WTC11 (cell line): Measurements from ENCODE around the gene PLPPR5. TPM values are rescaled to one million over a fixed set of nuclear protein-coding genes. Genes with fewer than 3 reads are reported as not detected.

Experiments used
- ATAC-seq: fragments of 200-7000 bp; cut with Tn5 transposase; 2 replicates; pipeline ENCODE4 v1.10.0; 2021; ENCODE audit warnings: mild to moderate bottlenecking, moderate library complexity
- CTCF ChIA-PET: fragments of 300-600 bp; sonication (Branson Sonifier 250); formaldehyde crosslinking; loops from one replicate; lab custom pipeline; 2021; ENCODE audit warnings: antibody characterized with exemption; lab: Charles Lee
- POLR2A ChIA-PET: fragments of 350-600 bp; sonication (Branson Sonifier 250); formaldehyde crosslinking; loops from one replicate; lab custom pipeline; 2021; ENCODE audit warnings: antibody characterized with exemption; lab: Charles Lee
- DNase-seq: peaks from one replicate; pipeline ENCODE4 v3.0.0; 2021; ENCODE audit warnings: low spot score
- H3K27ac Mint-ChIP-seq: 2 replicates; pipeline ENCODE4 v1.8.0; 2021; ENCODE audit warnings: mixed read lengths
- H3K27me3 Mint-ChIP-seq: 2 replicates; pipeline ENCODE4 v1.8.0; 2021; ENCODE audit warnings: low read depth, mild to moderate bottlenecking, moderate library complexity, mixed read lengths
- H3K36me3 Mint-ChIP-seq: 2 replicates; pipeline ENCODE4 v1.8.0; 2021; ENCODE audit warnings: mixed read lengths
- H3K4me1 Mint-ChIP-seq: 2 replicates; pipeline ENCODE4 v1.8.0; 2022; ENCODE audit warnings: mixed read lengths
- H3K4me3 Mint-ChIP-seq: 2 replicates; pipeline ENCODE4 v1.8.0; 2021; ENCODE audit warnings: mild to moderate bottlenecking, moderate library complexity, mixed read lengths
- H3K9me3 Mint-ChIP-seq: 2 replicates; pipeline ENCODE4 v1.8.0; 2021; ENCODE audit warnings: mixed read lengths
- ATF1 ChIP-seq: sonication (generic); formaldehyde crosslinking; IDR thresholded peaks from 2 replicates; pipeline ENCODE4 v1.8.1; 2023; ENCODE audit warnings: mild to moderate bottlenecking, moderate library complexity, missing genetic modification reagents
- FOXP1 ChIP-seq: sonication (generic); formaldehyde crosslinking; IDR thresholded peaks from 2 replicates; pipeline ENCODE4 v1.8.0; 2022; ENCODE audit warnings: missing genetic modification reagents, mild to moderate bottlenecking, moderate library complexity, borderline replicate concordance
- JAZF1 ChIP-seq: fragments of 250-450 bp; sonication (Bioruptor Pico); IDR thresholded peaks from 2 replicates; pipeline ENCODE4 v1.9.0; 2021; ENCODE audit warnings: moderate library complexity, mild to moderate bottlenecking, inconsistent platforms
- SP1 ChIP-seq: sonication (generic); formaldehyde crosslinking; conservative IDR thresholded peaks from 2 replicates; pipeline ENCODE4 v1.8.1; 2022; ENCODE audit warnings: missing genetic modification reagents
- TP53 ChIP-seq: sonication (generic); formaldehyde crosslinking; IDR thresholded peaks from 2 replicates; pipeline ENCODE4 v1.8.1; 2023; ENCODE audit warnings: mild to moderate bottlenecking, missing genetic modification reagents
- ZNF219 ChIP-seq: sonication (generic); formaldehyde crosslinking; IDR thresholded peaks from 2 replicates; pipeline ENCODE4 v1.8.0; 2023; ENCODE audit warnings: missing genetic modification reagents, mild to moderate bottlenecking, borderline replicate concordance
- ZNF263 ChIP-seq: sonication (generic); formaldehyde crosslinking; IDR thresholded peaks from 2 replicates; pipeline ENCODE4 v1.8.1; 2022; ENCODE audit warnings: low read depth, mild to moderate bottlenecking, moderate library complexity, missing genetic modification reagents
- ZNF416 ChIP-seq: fragments of 250-450 bp; sonication (Bioruptor Pico); IDR thresholded peaks from 2 replicates; pipeline ENCODE4 v1.9.0; 2021; ENCODE audit warnings: mild to moderate bottlenecking, inconsistent platforms
- total RNA-seq: library from RNA; stranded (reverse); gene quantifications from 3 replicates; pipeline ENCODE4 v1.2.3, GENCODE V29; 2021
- TF ChIP-seq, protein P1 (sequence below): sonication (generic); formaldehyde crosslinking; IDR thresholded peaks from 2 replicates; pipeline ENCODE4 v1.8.1; 2023; ENCODE audit warnings: mild to moderate bottlenecking, missing genetic modification reagents, moderate library complexity
- TF ChIP-seq, protein P2 (sequence below): sonication (generic); formaldehyde crosslinking; IDR thresholded peaks from 2 replicates; pipeline ENCODE4 v1.8.1; 2023; ENCODE audit warnings: mild to moderate bottlenecking, missing genetic modification reagents, borderline replicate concordance
- TF ChIP-seq, protein P3 (sequence below): sonication (generic); formaldehyde crosslinking; IDR thresholded peaks from 2 replicates; pipeline ENCODE4 v1.8.1; 2023; ENCODE audit warnings: mild to moderate bottlenecking, moderate library complexity, missing genetic modification reagents
- TF ChIP-seq, protein P4 (sequence below): fragments of 200-600 bp; IDR thresholded peaks from 2 replicates; pipeline ENCODE4 v1.8.0; 2022; ENCODE audit warnings: antibody characterized with exemption
- TF ChIP-seq, protein P5 (sequence below): sonication (generic); formaldehyde crosslinking; conservative IDR thresholded peaks from 2 replicates; pipeline ENCODE4 v1.8.1; 2022; ENCODE audit warnings: mild to moderate bottlenecking, missing genetic modification reagents
- TF ChIP-seq, protein P6 (sequence below): fragments of 250-450 bp; sonication (Bioruptor Pico); IDR thresholded peaks from 2 replicates; pipeline ENCODE4 v2.1.2; 2022; ENCODE audit warnings: mild to moderate bottlenecking, moderate library complexity
- TF ChIP-seq, protein P7 (sequence below): sonication (generic); formaldehyde crosslinking; IDR thresholded peaks from 2 replicates; pipeline ENCODE4 v1.8.1; 2023; ENCODE audit warnings: mild to moderate bottlenecking, missing genetic modification reagents
- TF ChIP-seq, protein P8 (sequence below): sonication (generic); formaldehyde crosslinking; IDR thresholded peaks from 2 replicates; pipeline ENCODE4 v1.8.0; 2022; ENCODE audit warnings: mild to moderate bottlenecking, missing genetic modification reagents

PLPPR5 gene
- total RNA-seq, 1 experiment from 2014 or later, result 1.6 TPM

DNA sequence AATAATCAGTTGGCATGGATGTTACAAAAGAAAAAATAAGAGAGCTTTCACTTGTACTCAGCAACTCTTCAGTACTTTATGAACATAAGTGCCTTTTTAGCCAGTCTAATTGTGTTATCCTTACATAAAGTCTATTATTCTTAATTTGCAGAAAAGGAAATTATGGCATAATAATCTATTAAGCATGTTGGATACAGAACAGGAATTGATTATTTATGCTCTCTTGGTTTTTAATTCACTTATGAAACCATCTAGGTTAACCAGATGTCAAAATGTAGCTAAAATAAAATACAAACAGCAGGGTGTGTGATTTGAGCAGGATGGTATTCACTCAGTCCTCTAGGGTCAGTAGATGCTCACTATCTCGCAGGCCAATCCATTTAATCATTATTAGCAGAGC lies 79.7 kb downstream of the PLPPR5 start (continued):
- TF ChIP-seq, protein P1, sequence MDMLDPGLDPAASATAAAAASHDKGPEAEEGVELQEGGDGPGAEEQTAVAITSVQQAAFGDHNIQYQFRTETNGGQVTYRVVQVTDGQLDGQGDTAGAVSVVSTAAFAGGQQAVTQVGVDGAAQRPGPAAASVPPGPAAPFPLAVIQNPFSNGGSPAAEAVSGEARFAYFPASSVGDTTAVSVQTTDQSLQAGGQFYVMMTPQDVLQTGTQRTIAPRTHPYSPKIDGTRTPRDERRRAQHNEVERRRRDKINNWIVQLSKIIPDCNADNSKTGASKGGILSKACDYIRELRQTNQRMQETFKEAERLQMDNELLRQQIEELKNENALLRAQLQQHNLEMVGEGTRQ (CRISPR knock-in tag), result no peak
- TF ChIP-seq, protein P2, sequence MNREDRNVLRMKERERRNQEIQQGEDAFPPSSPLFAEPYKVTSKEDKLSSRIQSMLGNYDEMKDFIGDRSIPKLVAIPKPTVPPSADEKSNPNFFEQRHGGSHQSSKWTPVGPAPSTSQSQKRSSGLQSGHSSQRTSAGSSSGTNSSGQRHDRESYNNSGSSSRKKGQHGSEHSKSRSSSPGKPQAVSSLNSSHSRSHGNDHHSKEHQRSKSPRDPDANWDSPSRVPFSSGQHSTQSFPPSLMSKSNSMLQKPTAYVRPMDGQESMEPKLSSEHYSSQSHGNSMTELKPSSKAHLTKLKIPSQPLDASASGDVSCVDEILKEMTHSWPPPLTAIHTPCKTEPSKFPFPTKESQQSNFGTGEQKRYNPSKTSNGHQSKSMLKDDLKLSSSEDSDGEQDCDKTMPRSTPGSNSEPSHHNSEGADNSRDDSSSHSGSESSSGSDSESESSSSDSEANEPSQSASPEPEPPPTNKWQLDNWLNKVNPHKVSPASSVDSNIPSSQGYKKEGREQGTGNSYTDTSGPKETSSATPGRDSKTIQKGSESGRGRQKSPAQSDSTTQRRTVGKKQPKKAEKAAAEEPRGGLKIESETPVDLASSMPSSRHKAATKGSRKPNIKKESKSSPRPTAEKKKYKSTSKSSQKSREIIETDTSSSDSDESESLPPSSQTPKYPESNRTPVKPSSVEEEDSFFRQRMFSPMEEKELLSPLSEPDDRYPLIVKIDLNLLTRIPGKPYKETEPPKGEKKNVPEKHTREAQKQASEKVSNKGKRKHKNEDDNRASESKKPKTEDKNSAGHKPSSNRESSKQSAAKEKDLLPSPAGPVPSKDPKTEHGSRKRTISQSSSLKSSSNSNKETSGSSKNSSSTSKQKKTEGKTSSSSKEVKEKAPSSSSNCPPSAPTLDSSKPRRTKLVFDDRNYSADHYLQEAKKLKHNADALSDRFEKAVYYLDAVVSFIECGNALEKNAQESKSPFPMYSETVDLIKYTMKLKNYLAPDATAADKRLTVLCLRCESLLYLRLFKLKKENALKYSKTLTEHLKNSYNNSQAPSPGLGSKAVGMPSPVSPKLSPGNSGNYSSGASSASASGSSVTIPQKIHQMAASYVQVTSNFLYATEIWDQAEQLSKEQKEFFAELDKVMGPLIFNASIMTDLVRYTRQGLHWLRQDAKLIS (CRISPR knock-in tag), result no peak
- TF ChIP-seq TP53 (CRISPR knock-in tag) (no peak), FOXP1 (CRISPR knock-in tag) (no peak), JAZF1 (no peak), ZNF219 (no peak), ZNF263 (no peak), ZNF416 (CRISPR knock-in tag) (no peak)
- TF ChIP-seq, protein P3, sequence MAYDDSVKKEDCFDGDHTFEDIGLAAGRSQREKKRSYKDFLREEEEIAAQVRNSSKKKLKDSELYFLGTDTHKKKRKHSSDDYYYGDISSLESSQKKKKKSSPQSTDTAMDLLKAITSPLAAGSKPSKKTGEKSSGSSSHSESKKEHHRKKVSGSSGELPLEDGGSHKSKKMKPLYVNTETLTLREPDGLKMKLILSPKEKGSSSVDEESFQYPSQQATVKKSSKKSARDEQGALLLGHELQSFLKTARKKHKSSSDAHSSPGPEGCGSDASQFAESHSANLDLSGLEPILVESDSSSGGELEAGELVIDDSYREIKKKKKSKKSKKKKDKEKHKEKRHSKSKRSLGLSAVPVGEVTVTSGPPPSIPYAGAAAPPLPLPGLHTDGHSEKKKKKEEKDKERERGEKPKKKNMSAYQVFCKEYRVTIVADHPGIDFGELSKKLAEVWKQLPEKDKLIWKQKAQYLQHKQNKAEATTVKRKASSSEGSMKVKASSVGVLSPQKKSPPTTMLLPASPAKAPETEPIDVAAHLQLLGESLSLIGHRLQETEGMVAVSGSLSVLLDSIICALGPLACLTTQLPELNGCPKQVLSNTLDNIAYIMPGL (CRISPR knock-in tag), result no peak
- TF ChIP-seq, protein P4, sequence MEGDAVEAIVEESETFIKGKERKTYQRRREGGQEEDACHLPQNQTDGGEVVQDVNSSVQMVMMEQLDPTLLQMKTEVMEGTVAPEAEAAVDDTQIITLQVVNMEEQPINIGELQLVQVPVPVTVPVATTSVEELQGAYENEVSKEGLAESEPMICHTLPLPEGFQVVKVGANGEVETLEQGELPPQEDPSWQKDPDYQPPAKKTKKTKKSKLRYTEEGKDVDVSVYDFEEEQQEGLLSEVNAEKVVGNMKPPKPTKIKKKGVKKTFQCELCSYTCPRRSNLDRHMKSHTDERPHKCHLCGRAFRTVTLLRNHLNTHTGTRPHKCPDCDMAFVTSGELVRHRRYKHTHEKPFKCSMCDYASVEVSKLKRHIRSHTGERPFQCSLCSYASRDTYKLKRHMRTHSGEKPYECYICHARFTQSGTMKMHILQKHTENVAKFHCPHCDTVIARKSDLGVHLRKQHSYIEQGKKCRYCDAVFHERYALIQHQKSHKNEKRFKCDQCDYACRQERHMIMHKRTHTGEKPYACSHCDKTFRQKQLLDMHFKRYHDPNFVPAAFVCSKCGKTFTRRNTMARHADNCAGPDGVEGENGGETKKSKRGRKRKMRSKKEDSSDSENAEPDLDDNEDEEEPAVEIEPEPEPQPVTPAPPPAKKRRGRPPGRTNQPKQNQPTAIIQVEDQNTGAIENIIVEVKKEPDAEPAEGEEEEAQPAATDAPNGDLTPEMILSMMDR, result no peak
- TF ChIP-seq, protein P5, sequence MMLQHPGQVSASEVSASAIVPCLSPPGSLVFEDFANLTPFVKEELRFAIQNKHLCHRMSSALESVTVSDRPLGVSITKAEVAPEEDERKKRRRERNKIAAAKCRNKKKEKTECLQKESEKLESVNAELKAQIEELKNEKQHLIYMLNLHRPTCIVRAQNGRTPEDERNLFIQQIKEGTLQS (CRISPR knock-in tag), result no peak
- TF ChIP-seq, protein P6, sequence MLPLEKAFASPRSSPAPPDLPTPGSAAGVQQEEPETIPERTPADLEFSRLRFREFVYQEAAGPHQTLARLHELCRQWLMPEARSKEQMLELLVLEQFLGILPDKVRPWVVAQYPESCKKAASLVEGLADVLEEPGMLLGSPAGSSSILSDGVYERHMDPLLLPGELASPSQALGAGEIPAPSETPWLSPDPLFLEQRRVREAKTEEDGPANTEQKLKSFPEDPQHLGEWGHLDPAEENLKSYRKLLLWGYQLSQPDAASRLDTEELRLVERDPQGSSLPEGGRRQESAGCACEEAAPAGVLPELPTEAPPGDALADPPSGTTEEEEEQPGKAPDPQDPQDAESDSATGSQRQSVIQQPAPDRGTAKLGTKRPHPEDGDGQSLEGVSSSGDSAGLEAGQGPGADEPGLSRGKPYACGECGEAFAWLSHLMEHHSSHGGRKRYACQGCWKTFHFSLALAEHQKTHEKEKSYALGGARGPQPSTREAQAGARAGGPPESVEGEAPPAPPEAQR (CRISPR knock-in tag), result no peak

DNA sequence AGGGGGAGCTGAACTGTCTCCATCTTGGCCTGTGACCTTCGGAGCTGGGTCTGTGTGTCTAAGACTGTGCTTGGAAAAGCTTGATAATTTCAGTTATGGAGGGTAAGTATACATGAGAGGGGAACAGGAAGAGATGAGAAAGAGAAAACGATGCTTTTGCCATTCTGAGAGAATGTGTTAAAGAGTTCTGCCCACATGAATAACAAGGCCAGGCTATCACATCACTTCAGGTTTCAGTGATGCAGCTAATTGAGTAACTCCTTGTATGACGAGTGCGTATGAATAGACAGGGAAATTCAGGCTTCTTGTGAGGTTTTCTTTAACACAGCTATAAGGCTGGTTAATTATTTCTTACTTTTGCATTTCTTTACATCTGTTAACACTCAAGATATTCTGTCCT lies 81.0 kb downstream of the PLPPR5 start:
- H3K4me3 Mint-ChIP-seq, result no peak overlapping the region
- no peaks in the 10 kb centered on the region for H3K36me3 Mint-ChIP-seq
- no peaks in the 10 kb centered on the region for H3K27me3 Mint-ChIP-seq
- H3K4me1 Mint-ChIP-seq, result peaks cover 24% of the 10 kb centered on the region
- peak overlapping the region; percentile 20 for H3K27ac Mint-ChIP-seq
- TF ChIP-seq, protein P7, sequence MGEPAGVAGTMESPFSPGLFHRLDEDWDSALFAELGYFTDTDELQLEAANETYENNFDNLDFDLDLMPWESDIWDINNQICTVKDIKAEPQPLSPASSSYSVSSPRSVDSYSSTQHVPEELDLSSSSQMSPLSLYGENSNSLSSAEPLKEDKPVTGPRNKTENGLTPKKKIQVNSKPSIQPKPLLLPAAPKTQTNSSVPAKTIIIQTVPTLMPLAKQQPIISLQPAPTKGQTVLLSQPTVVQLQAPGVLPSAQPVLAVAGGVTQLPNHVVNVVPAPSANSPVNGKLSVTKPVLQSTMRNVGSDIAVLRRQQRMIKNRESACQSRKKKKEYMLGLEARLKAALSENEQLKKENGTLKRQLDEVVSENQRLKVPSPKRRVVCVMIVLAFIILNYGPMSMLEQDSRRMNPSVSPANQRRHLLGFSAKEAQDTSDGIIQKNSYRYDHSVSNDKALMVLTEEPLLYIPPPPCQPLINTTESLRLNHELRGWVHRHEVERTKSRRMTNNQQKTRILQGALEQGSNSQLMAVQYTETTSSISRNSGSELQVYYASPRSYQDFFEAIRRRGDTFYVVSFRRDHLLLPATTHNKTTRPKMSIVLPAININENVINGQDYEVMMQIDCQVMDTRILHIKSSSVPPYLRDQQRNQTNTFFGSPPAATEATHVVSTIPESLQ (CRISPR knock-in tag), result no peak
- TF ChIP-seq ZNF219 (no peak), SP1 (CRISPR knock-in tag) (no peak), ATF1 (CRISPR knock-in tag) (no peak)
- TF ChIP-seq, protein P8, sequence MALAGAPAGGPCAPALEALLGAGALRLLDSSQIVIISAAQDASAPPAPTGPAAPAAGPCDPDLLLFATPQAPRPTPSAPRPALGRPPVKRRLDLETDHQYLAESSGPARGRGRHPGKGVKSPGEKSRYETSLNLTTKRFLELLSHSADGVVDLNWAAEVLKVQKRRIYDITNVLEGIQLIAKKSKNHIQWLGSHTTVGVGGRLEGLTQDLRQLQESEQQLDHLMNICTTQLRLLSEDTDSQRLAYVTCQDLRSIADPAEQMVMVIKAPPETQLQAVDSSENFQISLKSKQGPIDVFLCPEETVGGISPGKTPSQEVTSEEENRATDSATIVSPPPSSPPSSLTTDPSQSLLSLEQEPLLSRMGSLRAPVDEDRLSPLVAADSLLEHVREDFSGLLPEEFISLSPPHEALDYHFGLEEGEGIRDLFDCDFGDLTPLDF (CRISPR knock-in tag), result no peak
- ATAC-seq, result peak; percentile 41
- CTCF ChIA-PET, result no interaction called here
- DNase-seq, result no peak
- POLR2A ChIA-PET, result no interaction called here
- no peaks in the 10 kb centered on the region for H3K9me3 Mint-ChIP-seq
